H1 (cell line): ENCODE data around the gene SYNE4. TPM values are rescaled to one million over a fixed set of nuclear protein-coding genes. Genes with fewer than 3 reads are reported as not detected.

Source experiments
- CTCF ChIA-PET: fragments of 300-600 bp; sonication (Branson Sonifier 250); formaldehyde crosslinking; loops from one replicate; lab custom pipeline; 2021; ENCODE audit not compliant: partially characterized antibody; lab: Charles Lee
- POLR2A ChIA-PET: fragments of 300-600 bp; sonication (Branson Sonifier 250); formaldehyde crosslinking; loops from one replicate; lab custom pipeline; 2021; ENCODE audit warnings: inconsistent platforms; ENCODE audit not compliant: partially characterized antibody; lab: Charles Lee
- DNase-seq, 2 experiments: peaks; one replicate each; pipeline versions ENCODE4 v3.0.0 to v3.0.0-alpha.2; 2010 to 2022; ENCODE audit warnings: low spot score in 2 of 2, low read depth in 1 of 2, mixed read lengths in 1 of 2
- FAIRE-seq: peaks from 2 replicates; lab custom pipeline; 2011; peaks lifted over from hg19 to GRCh38; lab: Jason Lieb, UNC
- H2AFZ ChIP-seq: 2 replicates; pipeline ENCODE4 v1.8.1; 2012; ENCODE audit warnings: low read length, inconsistent platforms
- H2AK5ac ChIP-seq: 2 replicates; pipeline ENCODE4 v1.6.1; 2013; ENCODE audit warnings: low read depth, low read length
- H2BK120ac ChIP-seq: replicated peaks from 2 replicates; pipeline ENCODE3; 2013; ENCODE audit warnings: low read depth, low read length, inconsistent platforms
- H2BK12ac ChIP-seq: 2 replicates; pipeline ENCODE4 v1.6.1; 2013; ENCODE audit warnings: low read depth, low read length
- H2BK15ac ChIP-seq: 2 replicates; pipeline ENCODE4 v1.6.1; 2013; ENCODE audit warnings: low read length
- H2BK20ac ChIP-seq: 2 replicates; pipeline ENCODE4 v1.6.1; 2013; ENCODE audit warnings: low read length
- H2BK5ac ChIP-seq: 2 replicates; pipeline ENCODE4 v1.6.1; 2013; ENCODE audit warnings: low read depth, low read length
- H3K14ac ChIP-seq: 2 replicates; pipeline ENCODE4 v1.6.1; 2013; ENCODE audit warnings: inconsistent platforms; ENCODE audit not compliant: insufficient read length
- H3K18ac ChIP-seq: 2 replicates; pipeline ENCODE4 v1.6.1; 2013; ENCODE audit warnings: low read length; ENCODE audit errors: extremely low read depth
- H3K23ac ChIP-seq: 2 replicates; pipeline ENCODE4 v1.6.1; 2013; ENCODE audit warnings: inconsistent platforms; ENCODE audit not compliant: insufficient read length
- H3K23me2 ChIP-seq: 2 replicates; pipeline ENCODE4 v1.6.1; 2013; ENCODE audit warnings: low read depth, low read length
- H3K27ac ChIP-seq: 2 replicates; pipeline ENCODE4 v1.6.1; 2011; ENCODE audit warnings: low read depth, low read length, inconsistent platforms
- H3K27me3 ChIP-seq, 4 experiments: replicated peaks in 1 of 4; 1 replicate in 1 of 4; 2 replicates in 3 of 4; pipeline versions ENCODE4 v1.6.1 to v1.8.1; 2011 to 2013; ENCODE audit warnings: low read length in 3 of 4, mild to moderate bottlenecking in 3 of 4, inconsistent platforms in 2 of 4, mixed read lengths in 2 of 4, moderate library complexity in 1 of 4; ENCODE audit not compliant: control insufficient read depth in 3 of 4, insufficient read depth in 3 of 4; ENCODE audit errors: extremely low read depth in 1 of 4
- H3K36me3 ChIP-seq, 4 experiments: 2 replicates each; pipeline versions ENCODE4 v1.6.1 to v1.8.1; 2011 to 2013; ENCODE audit warnings: mild to moderate bottlenecking in 4 of 4, low read length in 3 of 4, moderate library complexity in 2 of 4, control low read depth in 1 of 4, inconsistent platforms in 1 of 4; ENCODE audit not compliant: insufficient read depth in 4 of 4, control insufficient read depth in 2 of 4
- H3K4ac ChIP-seq: replicated peaks from 2 replicates; pipeline ENCODE3; 2013; ENCODE audit warnings: low read length, low read depth, mixed read lengths, inconsistent platforms; ENCODE audit not compliant: insufficient read length
- H3K4me1 ChIP-seq, 4 experiments: replicated peaks in 1 of 4; 1 replicate in 1 of 4; 2 replicates in 3 of 4; pipeline versions ENCODE4 v1.6.1 to v1.8.1; 2011 to 2013; ENCODE audit warnings: low read length in 3 of 4, inconsistent platforms in 2 of 4, mixed read lengths in 1 of 4; ENCODE audit not compliant: insufficient read depth in 4 of 4, control insufficient read depth in 3 of 4
- H3K4me2 ChIP-seq, 2 experiments: 2 replicates each; pipeline versions ENCODE4 v1.6.1 to v1.8.1; 2011 to 2013; ENCODE audit warnings: low read depth in 2 of 2, low read length in 2 of 2, control low read depth in 1 of 2, inconsistent platforms in 1 of 2, mild to moderate bottlenecking in 1 of 2; ENCODE audit not compliant: insufficient read depth in 1 of 2
- H3K4me3 ChIP-seq, 4 experiments: fragments of 200-600, 300-600 bp in 1 of 4; sonication (generic), shearing (Covaris generic), sonication (Bioruptor Twin) in 1 of 4; 2 replicates each; pipeline versions ENCODE4 v1.5.1 to v1.8.1; 2011 to 2016; ENCODE audit warnings: low read length in 4 of 4, low read depth in 3 of 4, control low read depth in 2 of 4, inconsistent platforms in 2 of 4, mild to moderate bottlenecking in 2 of 4, mixed read lengths in 1 of 4, moderate library complexity in 1 of 4; ENCODE audit not compliant: insufficient read depth in 2 of 4; ENCODE audit errors: extremely low read depth in 1 of 4
- H3K56ac ChIP-seq: replicated peaks from 2 replicates; pipeline ENCODE3; 2013; ENCODE audit warnings: low read depth, mild to moderate bottlenecking, mixed read lengths, low read length, inconsistent platforms; ENCODE audit not compliant: insufficient read length
- H3K79me1 ChIP-seq: 2 replicates; pipeline ENCODE4 v1.6.1; 2013; ENCODE audit warnings: low read depth, low read length, control low read depth
- H3K79me2 ChIP-seq, 2 experiments: 2 replicates each; pipeline versions ENCODE4 v1.6.1 to v1.8.1; 2012 to 2013; ENCODE audit warnings: low read length in 2 of 2, mild to moderate bottlenecking in 2 of 2, inconsistent platforms in 1 of 2; ENCODE audit not compliant: insufficient read depth in 2 of 2, control insufficient read depth in 1 of 2
- H3K9ac ChIP-seq, 4 experiments: replicated peaks in 1 of 4; 1 replicate in 1 of 4; 2 replicates in 3 of 4; pipeline versions ENCODE4 v1.6.1 to v1.8.1; 2011 to 2013; ENCODE audit warnings: low read depth in 3 of 4, low read length in 3 of 4, control low read depth in 2 of 4, mild to moderate bottlenecking in 2 of 4, moderate library complexity in 2 of 4, inconsistent platforms in 1 of 4; ENCODE audit errors: extremely low read depth in 1 of 4
- H3K9me3 ChIP-seq, 2 experiments: 2 replicates each; pipeline versions ENCODE4 v1.6.1 to v1.8.1; 2012 to 2013; ENCODE audit warnings: mild to moderate bottlenecking in 2 of 2, moderate library complexity in 2 of 2, control low read depth in 1 of 2, inconsistent platforms in 1 of 2, low read depth in 1 of 2, low read length in 1 of 2, mixed read lengths in 1 of 2; ENCODE audit not compliant: insufficient read depth in 2 of 2
- H4K20me1 ChIP-seq, 2 experiments: replicated peaks in 1 of 2; 2 replicates each; pipeline versions ENCODE3 to v1.8.1; 2011 to 2013; ENCODE audit warnings: inconsistent platforms in 2 of 2, low read length in 2 of 2, mild to moderate bottlenecking in 1 of 2; ENCODE audit not compliant: insufficient read depth in 2 of 2, control insufficient read depth in 1 of 2
- H4K5ac ChIP-seq: 2 replicates; pipeline ENCODE4 v1.6.1; 2013; ENCODE audit warnings: low read length, low read depth, mixed read lengths, inconsistent platforms; ENCODE audit not compliant: insufficient read length
- H4K8ac ChIP-seq: 2 replicates; pipeline ENCODE4 v1.8.0; 2013; ENCODE audit warnings: mild to moderate bottlenecking, moderate library complexity, low read length, inconsistent platforms; ENCODE audit not compliant: insufficient read depth; ENCODE audit errors: extremely low read depth
- H4K91ac ChIP-seq: replicated peaks from 2 replicates; pipeline ENCODE3; 2013; ENCODE audit warnings: low read length, mixed read lengths, inconsistent platforms; ENCODE audit not compliant: insufficient read length
- RAD21 ChIP-seq, 2 experiments: IDR thresholded peaks in 1 of 2; conservative IDR thresholded peaks in 1 of 2; 2 replicates each; pipeline ENCODE4 v1.6.1; 2011; ENCODE audit warnings: low read depth in 2 of 2, low read length in 2 of 2, improper control_type of control experiment in 1 of 2, inconsistent platforms in 1 of 2, mild to moderate bottlenecking in 1 of 2, moderate library complexity in 1 of 2
- TAF1 ChIP-seq: IDR thresholded peaks from 2 replicates; pipeline ENCODE4 v1.6.1; 2011; ENCODE audit warnings: mild to moderate bottlenecking, low read depth, low read length
- WGBS, 2 experiments: shearing (Covaris generic) in 1 of 2; methylation state at CpG; one replicate each; pipeline versions ENCODE4 v1.1.6 to v1.1.7; 2013 to 2015; ENCODE audit warnings: low lambda C conversion rate in 2 of 2, mixed read lengths in 2 of 2, inconsistent platforms in 1 of 2, low coverage in 1 of 2, missing lambda C conversion rate in 1 of 2; ENCODE audit not compliant: insufficient replicate concordance in 2 of 2, insufficient coverage in 1 of 2, insufficient read length in 1 of 2; ENCODE audit errors: extremely low coverage in 1 of 2, missing lambda C conversion rate in 1 of 2; 5-methylcytosine and 5-hydroxymethylcytosine counted together
- polyA plus RNA-seq, 7 experiments: library from polyadenylated mRNA; depleted of rRNA in 3 of 7; stranded (reverse) in 5 of 7; unstranded in 2 of 7; fragments of >200 nt in 5 of 7; fragments of 200-250 nt in 2 of 7; gene quantifications; 1 replicate in 5 of 7; 2 replicates in 1 of 7; 4 replicates in 1 of 7; pipeline versions ENCODE4 v1.2.1 to v1.2.3, GENCODE V29; 2011 to 2013; ENCODE audit warnings: missing spikeins in 2 of 7, mixed read lengths in 2 of 7
- total RNA-seq: library from RNA; stranded (reverse); fragmentation: NEBNext Ultra II Directional; extraction: Animal tissue kit (Norgen Biotek cat#: 25700); gene quantifications from 2 replicates; pipeline ENCODE4 v1.2.1, GENCODE V29; 2021
- TF ChIP-seq, protein P1 (sequence below), 3 experiments: IDR thresholded peaks; 1 replicate in 2 of 3; 2 replicates in 1 of 3; pipeline versions ENCODE4 v1.5.1 to v1.6.1; 2011; ENCODE audit warnings: low read length in 3 of 3, mild to moderate bottlenecking in 3 of 3, inconsistent platforms in 2 of 3, low read depth in 1 of 3, moderate library complexity in 1 of 3; ENCODE audit not compliant: insufficient read depth in 1 of 3; ENCODE audit errors: control extremely low read depth in 1 of 3

The SYNE4 gene
- total and polyA plus RNA-seq, 2 of the 8 experiments (the other 6 are each of a cell fraction or from before 2014, with no cell fraction given) = 20.8 to 22.6 TPM

GRCh38 chr19:35993923-35994598 lies 14.6 kb downstream of the SYNE4 start:
- Histone ChIP-seq H3K14ac (no peak overlapping the region), H3K56ac (no peak overlapping the region), H2BK5ac (no peak overlapping the region), H3K36me3 (no peaks in the 10 kb centered on the region), H2BK15ac (no peak overlapping the region), H2BK20ac (no peak overlapping the region), H3K4me3 (no peak overlapping the region), H3K79me1 (peaks cover 11% of the 10 kb centered on the region), H2AFZ (no peak overlapping the region), H3K23me2 (peaks cover 7% of the 10 kb centered on the region; the same call in 1 of the 2 replicates), H4K20me1 (peaks cover 0 to 8% of the 10 kb centered on the region in 2 experiments), H3K18ac (no peak overlapping the region; the same call in 1 of the 2 replicates), H4K91ac (no peak overlapping the region), H4K5ac (no peak overlapping the region), H3K9ac (no peak overlapping the region), H3K27ac (no peak overlapping the region), H3K4me2 (peak overlapping the region in 1 of 2 experiments; percentile 84; a peak in 1 of 4 replicates), H2BK120ac (no peak overlapping the region), H3K4me1 (peaks cover 0 to 5% (median 1%) of the 10 kb centered on the region in 4 experiments; a peak in 4 of 7 replicates), H3K23ac (no peak overlapping the region), H3K9me3 (no peaks in the 10 kb centered on the region), H3K4ac (no peak overlapping the region), H4K8ac (peak overlapping the region; percentile 88), H3K27me3 (no peaks in the 10 kb centered on the region), H2BK12ac (0 out of 2 replicates have a peak overlapping the region, but pooled peaks have one; percentile 27), H2AK5ac (no peak overlapping the region), H3K79me2 (peaks cover 0 to 9% of the 10 kb centered on the region in 2 experiments; a peak in 2 of 4 replicates)
- DNase-seq (peak in 1 of 2 experiments; percentile 73), FAIRE-seq (no peak)
- WGBS, 2 experiments = 79% methylated on average over 49 of the region's 49 CpGs; no CpG with 5 or more reads in 1 of the 2 experiments
- CTCF ChIA-PET = interaction anchor here (0.6 to 2.6 kb wide), 18 partner anchors 8 to 445 kb away, joined by 3 to 18 read pairs (median 4); no protein-coding TSS in a partner anchor
- TF ChIP-seq, protein P1, sequence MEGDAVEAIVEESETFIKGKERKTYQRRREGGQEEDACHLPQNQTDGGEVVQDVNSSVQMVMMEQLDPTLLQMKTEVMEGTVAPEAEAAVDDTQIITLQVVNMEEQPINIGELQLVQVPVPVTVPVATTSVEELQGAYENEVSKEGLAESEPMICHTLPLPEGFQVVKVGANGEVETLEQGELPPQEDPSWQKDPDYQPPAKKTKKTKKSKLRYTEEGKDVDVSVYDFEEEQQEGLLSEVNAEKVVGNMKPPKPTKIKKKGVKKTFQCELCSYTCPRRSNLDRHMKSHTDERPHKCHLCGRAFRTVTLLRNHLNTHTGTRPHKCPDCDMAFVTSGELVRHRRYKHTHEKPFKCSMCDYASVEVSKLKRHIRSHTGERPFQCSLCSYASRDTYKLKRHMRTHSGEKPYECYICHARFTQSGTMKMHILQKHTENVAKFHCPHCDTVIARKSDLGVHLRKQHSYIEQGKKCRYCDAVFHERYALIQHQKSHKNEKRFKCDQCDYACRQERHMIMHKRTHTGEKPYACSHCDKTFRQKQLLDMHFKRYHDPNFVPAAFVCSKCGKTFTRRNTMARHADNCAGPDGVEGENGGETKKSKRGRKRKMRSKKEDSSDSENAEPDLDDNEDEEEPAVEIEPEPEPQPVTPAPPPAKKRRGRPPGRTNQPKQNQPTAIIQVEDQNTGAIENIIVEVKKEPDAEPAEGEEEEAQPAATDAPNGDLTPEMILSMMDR (IDR thresholded peaks at IDR 0.05; ENCODE audit: control extremely low read depth in 1 of 3, insufficient read depth in 1 of 3, low read depth in 1 of 3, low read length in 3 of 3) = peak; percentile 51 to 58 (median 55)
- TF ChIP-seq RAD21 (IDR thresholded peaks at IDR 0.05 in 1 of 2, conservative IDR thresholded peaks at IDR 0.05 in 1 of 2; ENCODE audit: low read depth in 2 of 2, low read length in 2 of 2) (peak; percentile 62 to 76), TAF1 (no peak)
- POLR2A ChIA-PET = interaction anchor here (0.6 to 1.4 kb wide), 7 partner anchors 13 to 121 kb away, joined by 3 to 5 read pairs (median 4); partner anchors contain the start of genes POLR2I and TBCB
